ENCODE results near the gene MRPL38. TPM values are rescaled to one million over a fixed set of nuclear protein-coding genes. Genes with fewer than 3 reads are reported as not detected.

Gene MRPL38
- 101 TPM for total RNA-seq

DNA sequence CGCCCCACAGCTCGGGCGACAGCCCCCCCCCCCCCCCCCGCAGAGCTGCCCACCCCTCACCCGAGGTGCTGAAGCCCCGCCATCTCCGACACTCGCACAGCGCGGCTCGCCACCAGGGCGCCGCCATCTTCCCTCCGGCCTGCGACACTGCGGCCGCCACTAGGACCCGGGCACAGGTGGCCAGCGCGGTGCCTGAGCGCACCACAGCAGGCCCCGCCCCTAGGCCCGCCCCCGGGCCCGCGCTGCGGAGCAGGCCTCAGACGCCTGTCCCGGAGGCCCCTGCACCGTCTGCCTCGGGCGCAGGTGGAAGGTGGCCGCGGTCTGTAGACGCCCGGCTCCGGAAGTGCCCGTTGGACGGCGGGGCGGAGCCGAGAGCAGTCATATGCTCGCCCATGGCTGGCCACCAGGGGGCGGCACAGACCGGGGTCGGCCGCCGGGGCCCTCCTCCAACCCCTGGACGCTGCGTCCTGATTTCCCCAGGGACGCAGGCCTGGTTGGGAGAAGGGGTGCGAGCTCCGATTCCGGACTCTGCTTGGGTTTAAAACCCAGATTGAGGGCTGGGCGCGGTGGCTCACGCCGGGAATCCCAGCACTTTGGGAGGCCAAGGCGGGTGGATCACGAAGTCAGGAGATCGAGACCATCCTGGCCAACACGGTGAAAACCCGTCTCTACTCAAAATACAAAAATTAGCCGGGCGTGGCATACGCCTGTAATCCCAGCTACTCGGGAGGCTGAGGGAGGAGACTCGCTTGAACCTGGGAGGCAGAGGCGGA, at the start of gene MRPL38:
MRPL38 (minus strand) TSS at position 136 of the 773 bp plus-strand sequence; CDS start at position 127, 9 bp downstream.
- peak; percentile 95 for DNase-seq (ENCODE audit: low spot score)

DNA sequence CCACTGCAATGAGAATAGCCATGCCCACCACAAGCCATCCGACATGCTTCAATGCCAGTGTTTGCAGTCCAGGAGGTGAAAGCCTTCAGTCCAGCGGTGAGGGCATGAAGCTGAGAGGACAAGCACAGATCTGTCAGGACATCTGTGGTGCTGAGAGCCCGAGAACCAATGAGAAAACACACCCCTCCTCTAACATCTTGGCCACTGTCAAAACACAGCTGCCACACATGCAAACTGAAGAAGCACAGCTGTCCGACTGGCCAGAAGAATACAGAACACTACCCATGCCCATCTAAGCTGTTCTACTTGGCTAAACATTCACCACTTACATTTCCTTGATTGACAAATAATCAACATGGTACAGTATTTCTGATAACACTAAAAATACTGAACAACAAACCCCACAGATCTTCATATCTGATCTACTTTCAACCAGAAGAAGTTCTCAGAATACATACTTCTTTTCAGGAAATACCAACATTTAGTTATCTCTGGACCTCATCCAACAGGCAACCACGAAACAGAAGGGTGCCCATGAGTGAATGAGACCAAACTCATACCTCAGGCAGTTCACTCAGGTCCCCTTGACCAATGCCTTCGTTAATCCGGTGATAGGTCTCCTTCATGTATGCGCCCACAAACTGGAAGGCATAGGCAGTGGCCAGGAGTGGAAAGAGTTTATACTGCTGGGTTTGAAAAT, 46.3 kb upstream of the MRPL38 start:
- no peak for DNase-seq (ENCODE audit: low spot score)

DNA sequence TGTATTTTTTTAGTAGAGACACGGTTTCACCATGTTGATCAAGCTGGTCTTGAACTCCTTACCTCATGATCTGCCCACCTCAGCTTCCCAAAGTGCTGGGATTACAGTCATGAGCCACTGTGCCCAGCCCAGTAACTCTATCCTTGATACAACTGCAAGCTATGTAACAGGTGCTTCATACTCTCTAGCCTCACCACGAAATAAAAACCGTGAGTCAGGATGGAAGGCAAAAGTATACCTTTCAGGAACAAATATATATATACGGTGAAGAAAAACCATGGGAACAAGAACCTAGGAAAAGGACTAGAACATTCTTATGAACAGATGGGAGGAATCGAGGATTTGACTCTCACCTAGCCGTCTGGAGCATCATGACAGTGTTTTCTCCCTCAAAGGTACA, 45.7 kb upstream of the MRPL38 start:
- no peak for DNase-seq (ENCODE audit: low spot score)

- DNase-seq (ENCODE audit: low spot score), result no peak
Measured at GRCh38 chr17:75945211-75945610, 40.5 kb upstream of the MRPL38 start.

- no peak for DNase-seq (ENCODE audit: low spot score)
Measured at GRCh38 chr17:75943491-75943890, 38.8 kb upstream of the MRPL38 start.

DNA sequence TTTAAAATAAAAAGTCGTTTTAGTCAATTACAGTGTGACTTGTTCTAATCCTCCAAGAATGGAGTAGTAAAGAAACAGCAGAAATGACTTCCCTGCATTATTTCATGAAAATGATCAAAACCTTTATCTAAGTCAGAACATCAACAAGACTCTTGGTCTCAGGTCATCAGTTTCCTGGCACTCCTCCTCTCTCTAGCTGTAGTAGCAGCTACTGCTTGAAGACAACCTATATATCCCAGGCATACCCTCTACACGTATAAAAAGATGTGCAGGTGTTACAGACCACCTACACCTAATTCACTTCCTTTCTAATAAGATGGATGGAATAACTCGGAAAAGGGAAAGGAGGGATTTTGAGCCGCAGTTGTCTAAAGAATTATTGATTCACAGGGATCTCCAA, 37.8 kb upstream of the MRPL38 start:
- no peak for DNase-seq (ENCODE audit: low spot score)

DNA sequence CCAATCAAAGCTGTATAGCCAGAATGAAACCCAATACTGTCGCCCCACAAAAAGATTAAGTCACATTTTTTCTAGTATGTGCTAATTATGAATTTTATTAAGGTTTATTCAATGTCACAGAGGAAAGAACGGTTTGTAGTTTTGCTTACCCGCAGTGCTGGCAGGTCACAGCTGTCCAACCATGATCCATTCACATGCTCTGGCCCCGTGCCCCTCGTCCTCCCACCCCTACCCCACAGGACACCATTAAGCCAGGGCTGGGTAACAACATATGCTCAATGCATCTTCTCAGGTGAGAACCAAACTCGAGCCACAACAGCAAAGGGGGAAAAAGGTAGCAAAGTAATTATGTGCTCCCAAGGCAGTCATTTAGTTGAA, 36.7 kb upstream of the MRPL38 start:
- DNase-seq (ENCODE audit: low spot score), result no peak

DNA sequence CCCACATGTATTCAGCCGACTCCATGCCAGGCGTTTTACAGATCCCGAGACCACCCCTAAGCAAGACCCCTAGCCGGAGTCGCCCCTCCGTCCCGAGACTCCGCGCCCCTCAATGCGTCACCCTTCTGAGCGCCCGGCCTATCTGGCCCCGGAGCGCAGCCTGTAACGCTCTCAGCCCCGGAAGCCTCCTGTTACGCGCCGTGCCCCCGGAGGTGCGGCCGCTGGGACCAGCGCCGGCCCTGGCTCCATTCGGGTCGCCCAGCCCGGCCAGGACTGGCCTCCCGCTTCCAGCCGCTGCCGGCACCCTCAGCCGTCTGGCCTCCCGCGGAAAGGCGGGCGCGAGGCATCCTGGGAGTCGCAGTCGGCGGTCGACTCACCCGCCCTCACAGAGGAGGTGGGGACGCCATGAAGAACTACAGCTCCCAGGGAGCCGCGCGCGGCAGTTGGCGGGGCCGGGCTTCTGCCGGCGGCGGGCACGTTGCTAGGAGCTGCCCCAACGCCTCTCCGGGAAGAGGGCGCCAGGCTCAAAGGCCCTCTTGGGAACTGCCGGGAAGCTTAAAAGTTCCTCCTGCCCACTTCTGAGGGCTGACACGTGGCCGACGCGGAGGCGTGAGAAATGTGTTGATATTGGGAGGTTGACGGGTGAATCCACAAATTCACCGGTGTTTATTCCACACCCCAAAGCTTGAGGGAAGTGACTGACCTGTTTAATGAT, 36.2 kb upstream of the MRPL38 start, which contains the start of gene FBF1:
FBF1 (minus strand) TSS at position 316 of the 715 bp plus-strand sequence. CDS start 2,893 bp downstream, outside the sequence.
- DNase-seq (ENCODE audit: low spot score), result peak; percentile 94

DNA sequence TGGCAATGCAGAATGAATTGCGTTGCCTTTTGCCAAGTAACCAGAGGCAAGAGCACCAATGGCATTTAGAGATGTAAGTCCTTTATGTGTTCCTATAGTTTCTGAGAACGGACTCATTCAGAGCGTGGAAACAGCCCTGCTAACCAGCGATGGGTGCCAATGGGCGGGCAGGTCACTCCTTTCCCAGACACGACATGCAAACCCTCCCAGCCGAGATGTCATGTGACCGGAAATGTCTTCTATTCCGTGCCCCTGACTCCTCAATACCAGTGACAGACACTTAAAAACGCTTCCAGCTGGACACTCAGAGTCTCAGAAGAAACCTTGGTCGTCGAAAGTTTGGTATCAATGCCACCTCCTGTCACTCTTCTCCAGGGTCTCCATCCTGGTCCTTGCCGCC, 33.0 kb upstream of the MRPL38 start:
- DNase-seq (ENCODE audit: low spot score), result no peak

DNA sequence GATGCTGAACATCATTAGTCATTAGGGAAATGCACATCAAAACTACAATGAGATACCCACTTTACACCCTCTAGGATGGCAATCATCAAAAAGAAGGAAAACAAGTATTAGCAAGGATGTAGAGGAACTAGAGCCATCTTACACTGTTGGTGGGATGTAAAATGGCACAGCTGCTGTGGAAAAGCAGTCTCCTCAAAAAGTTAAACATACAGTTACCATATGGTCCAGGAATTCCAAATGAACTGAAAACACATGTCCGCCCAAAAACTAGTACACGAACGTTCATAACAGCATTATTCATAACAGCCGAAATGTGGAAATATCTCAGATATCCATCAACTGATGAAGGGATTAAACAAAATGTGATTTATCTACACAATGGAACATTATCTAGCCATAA, 29.1 kb upstream of the MRPL38 start:
- no peak for DNase-seq (ENCODE audit: low spot score)

DNA sequence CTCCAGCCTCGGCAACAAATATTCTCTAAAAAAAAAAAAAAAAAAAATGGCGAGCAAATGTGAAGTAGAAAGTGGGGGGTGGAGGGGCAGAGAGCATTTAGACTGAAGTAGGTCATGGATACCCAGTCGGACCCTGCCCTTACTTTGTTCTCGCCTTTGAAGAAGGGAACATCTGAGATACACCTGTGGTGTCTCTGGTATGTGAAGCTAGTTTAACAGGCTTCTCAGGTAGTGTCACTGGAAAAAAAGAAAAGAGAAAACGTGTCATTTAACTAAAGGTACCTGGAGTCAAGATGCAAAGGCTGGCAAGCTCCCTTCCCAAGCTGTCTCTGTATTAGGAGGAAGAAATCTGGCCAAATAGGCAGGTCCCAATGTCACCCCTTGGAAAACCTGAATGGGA, 28.2 kb upstream of the MRPL38 start:
- no peak for DNase-seq (ENCODE audit: low spot score)

GRCh38 chr17:75931062-75931461, 26.4 kb upstream of the MRPL38 start:
- DNase-seq (ENCODE audit: low spot score), result no peak

DNA sequence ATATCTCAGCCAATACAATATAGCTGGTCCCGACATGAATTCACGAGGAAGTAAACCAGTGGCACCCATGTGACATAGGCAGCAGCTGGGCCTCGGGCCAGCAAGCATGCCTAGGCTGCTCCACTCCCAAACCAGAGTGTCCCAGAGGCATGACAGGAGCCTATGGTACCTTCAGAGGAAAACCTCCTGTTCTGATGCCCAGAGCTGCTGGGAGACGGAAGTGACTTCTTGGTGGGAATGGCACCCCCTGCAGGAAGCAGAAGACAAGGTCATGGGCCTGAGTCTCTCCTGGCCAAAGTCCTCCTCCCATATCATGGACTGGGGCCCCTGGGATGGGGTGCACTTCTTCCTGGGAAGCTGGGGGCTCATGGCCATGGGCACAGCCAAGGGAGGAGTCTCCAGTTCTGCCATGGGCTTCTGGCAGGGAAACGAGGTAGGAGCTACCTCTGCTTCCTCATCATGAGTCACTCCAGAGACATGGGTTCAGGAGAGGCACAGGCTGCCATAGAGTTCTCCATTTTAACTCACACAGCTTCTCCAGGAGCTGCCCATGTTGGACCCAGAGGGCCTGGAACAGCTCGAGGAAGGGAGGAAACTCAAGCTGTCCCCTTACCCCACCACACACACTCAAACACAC, 22.7 kb upstream of the MRPL38 start:
- peak; percentile 80 for DNase-seq (ENCODE audit: low spot score)

DNA sequence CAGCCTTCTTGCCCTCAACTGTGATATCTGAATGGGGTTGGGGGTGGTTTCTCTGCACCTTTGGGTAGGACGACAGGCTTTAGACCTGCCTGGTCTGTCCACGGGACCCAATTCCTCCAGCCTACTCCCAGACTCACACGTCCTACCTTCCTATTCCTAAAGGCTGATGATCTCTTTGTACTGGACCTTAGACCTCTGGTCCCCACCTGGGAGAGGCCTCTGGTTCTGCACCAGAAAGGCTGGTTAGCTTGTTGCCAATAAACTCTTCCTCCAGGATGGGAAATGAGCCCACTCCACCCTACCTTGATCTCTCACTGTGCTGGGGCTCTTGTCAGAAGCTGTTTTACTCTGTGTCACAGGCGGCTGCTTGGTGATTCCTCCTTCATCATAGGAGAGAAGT, 21.8 kb upstream of the MRPL38 start:
- DNase-seq (ENCODE audit: low spot score), result no peak

DNA sequence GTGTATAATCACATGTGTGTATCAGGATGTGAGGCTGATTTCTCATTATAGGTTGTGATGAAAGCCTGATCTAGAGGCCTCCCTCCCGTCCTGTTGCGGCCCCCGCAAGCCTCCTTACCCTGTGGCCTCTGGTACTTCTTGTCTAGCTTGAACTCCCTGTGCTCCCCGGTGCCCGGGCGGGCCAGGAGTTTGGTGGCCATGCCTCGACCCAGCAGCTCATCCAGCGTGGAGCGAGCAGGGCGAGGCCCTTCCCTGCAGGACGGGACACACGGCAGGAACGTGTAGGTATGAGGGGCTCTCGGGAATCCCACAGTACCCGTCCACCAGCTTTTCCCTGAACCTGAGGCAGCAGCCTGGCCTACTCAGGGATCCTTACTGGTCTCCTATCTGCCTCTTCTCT, 21.2 kb upstream of the MRPL38 start:
- no peak for DNase-seq (ENCODE audit: low spot score)

DNA sequence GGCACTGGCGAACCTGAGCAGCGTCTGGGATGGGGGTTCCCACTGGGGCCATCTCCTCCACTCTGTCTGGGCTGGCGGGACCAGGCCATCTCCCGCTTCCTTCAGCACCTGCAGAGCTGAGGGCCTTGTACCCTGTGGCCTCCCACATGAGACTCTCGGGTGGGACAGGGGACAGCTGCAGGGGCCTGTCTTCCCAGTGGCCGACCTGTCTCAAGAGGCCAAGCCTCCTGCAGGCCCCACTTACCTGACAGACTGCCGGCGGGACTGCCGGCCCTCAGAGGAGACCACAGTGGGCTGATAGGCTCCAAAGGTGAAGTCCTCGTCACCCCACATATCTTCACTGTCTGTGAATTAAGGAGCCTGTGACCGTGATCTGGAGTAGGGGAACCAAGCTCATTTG, 20.4 kb upstream of the MRPL38 start:
- DNase-seq (ENCODE audit: low spot score), result no peak

- DNase-seq (ENCODE audit: low spot score), result no peak
Measured at GRCh38 chr17:75922963-75923874, 18.5 kb upstream of the MRPL38 start.

GRCh38 chr17:75922173-75922961, 17.7 kb upstream of the MRPL38 start:
- no peak for DNase-seq (ENCODE audit: low spot score)

DNA sequence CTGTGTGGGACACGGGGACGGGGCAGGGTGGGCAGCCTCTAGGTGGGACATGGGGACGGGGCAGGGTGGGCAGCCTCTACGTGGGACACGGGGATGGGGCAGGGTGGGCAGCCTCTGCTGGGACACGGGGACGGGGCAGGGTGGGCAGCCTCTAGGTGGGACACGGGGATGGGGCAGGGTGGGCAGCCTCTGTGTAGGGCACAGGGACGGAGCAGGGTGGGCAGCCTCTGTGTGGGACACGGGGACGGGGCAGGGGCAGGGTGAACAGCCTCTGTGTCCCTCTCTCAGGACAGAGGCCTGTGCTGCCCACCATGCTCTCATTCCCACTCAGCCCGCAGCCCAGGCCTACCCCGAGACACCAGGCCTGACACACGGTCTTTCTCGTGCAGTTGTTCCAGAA, 16.9 kb upstream of the MRPL38 start:
- no peak for DNase-seq (ENCODE audit: low spot score)

DNA sequence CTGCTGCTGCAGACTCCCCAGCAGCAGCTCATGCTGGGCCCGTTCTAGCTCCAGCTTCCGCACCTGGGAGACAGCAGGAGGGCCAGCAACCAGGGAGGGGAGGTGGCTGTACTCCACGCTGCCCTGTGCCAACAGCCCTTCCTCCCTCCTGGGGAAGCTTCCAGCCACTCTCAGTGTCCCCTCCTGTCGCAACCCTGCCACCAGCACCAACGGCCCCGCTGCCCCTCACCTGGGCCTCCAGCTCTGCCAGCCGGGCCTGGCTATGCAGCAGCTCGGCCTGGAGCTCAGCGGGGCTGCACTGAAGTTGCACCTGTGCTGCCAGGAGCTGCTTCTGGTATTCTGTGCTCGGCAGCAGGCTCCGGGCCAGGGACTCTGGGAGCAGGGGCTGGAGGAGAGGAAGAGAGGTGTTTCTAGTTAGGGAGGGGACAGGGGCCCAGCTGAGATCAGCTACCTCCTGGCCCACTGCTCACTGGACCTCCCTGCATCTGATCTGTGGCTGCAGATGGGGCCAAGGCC, 15.4 kb upstream of the MRPL38 start:
- no peak for DNase-seq (ENCODE audit: low spot score)

Measured in ureter (tissue), 1 donor.